Glutamatergic neuron (in vitro differentiated cells): ENCODE results near the gene SIGLEC8. TPM values are rescaled to one million over a fixed set of nuclear protein-coding genes. Genes with fewer than 3 reads are reported as not detected.
A peak's percentile ranks its signal among the peaks of the same experiment; 100 is the strongest.

Source experiments
- DNase-seq: peaks from one replicate; pipeline ENCODE4 v3.0.0; 2022
- H3K27ac Mint-ChIP-seq: one replicate; pipeline ENCODE4 v1.8.0; 2020; ENCODE audit warnings: mild to moderate bottlenecking, mixed read lengths, inconsistent platforms; ENCODE audit not compliant: unreplicated experiment
- H3K27me3 Mint-ChIP-seq: one replicate; pipeline ENCODE4 v1.8.0; 2020; ENCODE audit warnings: mild to moderate bottlenecking, moderate library complexity, mixed read lengths, inconsistent platforms; ENCODE audit not compliant: unreplicated experiment
- H3K36me3 Mint-ChIP-seq: one replicate; pipeline ENCODE4 v1.8.0; 2020; ENCODE audit warnings: mild to moderate bottlenecking, mixed read lengths, inconsistent platforms; ENCODE audit not compliant: unreplicated experiment
- H3K4me1 Mint-ChIP-seq: one replicate; pipeline ENCODE4 v1.8.0; 2020; ENCODE audit warnings: mild to moderate bottlenecking, low read depth, mixed read lengths, inconsistent platforms; ENCODE audit not compliant: unreplicated experiment
- H3K4me3 Mint-ChIP-seq: one replicate; pipeline ENCODE4 v1.8.0; 2020; ENCODE audit warnings: mild to moderate bottlenecking, mixed read lengths, inconsistent platforms; ENCODE audit not compliant: unreplicated experiment
- H3K9me3 Mint-ChIP-seq: one replicate; pipeline ENCODE4 v1.8.0; 2020; ENCODE audit warnings: mild to moderate bottlenecking, moderate library complexity, mixed read lengths, inconsistent platforms; ENCODE audit not compliant: unreplicated experiment
- CTCF ChIP-seq: fragments of 200-600 bp; sonication (generic); IDR thresholded peaks from one replicate; pipeline ENCODE4 v1.5.0; 2021; ENCODE audit not compliant: partially characterized antibody, unreplicated experiment
- total RNA-seq: library from RNA; stranded (reverse); fragmentation: NEBNext Ultra II Directional; extraction: Animal tissue kit (Norgen Biotek cat#: 25700); gene quantifications from one replicate; pipeline ENCODE4 v1.2.1, GENCODE V29; 2021; ENCODE audit not compliant: unreplicated experiment

Gene SIGLEC8
- total RNA-seq, 1 donor from 2014 or later, result not detected

- TF ChIP-seq CTCF, result no peak
- Mint-ChIP-seq H3K36me3 (no peaks in the 10 kb centered on the region), H3K4me3 (no peak overlapping the region), H3K4me1 (no peaks in the 10 kb centered on the region), H3K27ac (no peak overlapping the region), H3K9me3 (peaks cover 3% of the 10 kb centered on the region), H3K27me3 (peaks cover 10% of the 10 kb centered on the region)
- no peak for DNase-seq
Measured at GRCh38 chr19:51476164-51476563, 17.9 kb upstream of the SIGLEC8 start.

GRCh38 chr19:51473009-51473707 lies 14.9 kb upstream of the SIGLEC8 start:
- H3K9me3 Mint-ChIP-seq, result peaks cover 2% of the 10 kb centered on the region
- peak; percentile 94 for TF ChIP-seq CTCF
- no peaks in the 10 kb centered on the region for H3K36me3 Mint-ChIP-seq
- peaks cover 3% of the 10 kb centered on the region for H3K27me3 Mint-ChIP-seq
- peak; percentile 91 for DNase-seq
- H3K4me3 Mint-ChIP-seq, result no peak overlapping the region
- no peaks in the 10 kb centered on the region for H3K4me1 Mint-ChIP-seq
- H3K27ac Mint-ChIP-seq, result no peak overlapping the region

GRCh38 chr19:51472607-51473006 lies 14.4 kb upstream of the SIGLEC8 start:
- peaks cover 3% of the 10 kb centered on the region for H3K27me3 Mint-ChIP-seq
- H3K36me3 Mint-ChIP-seq, result no peaks in the 10 kb centered on the region
- no peak overlapping the region for H3K27ac Mint-ChIP-seq
- H3K9me3 Mint-ChIP-seq, result peaks cover 2% of the 10 kb centered on the region
- DNase-seq, result no peak
- no peaks in the 10 kb centered on the region for H3K4me1 Mint-ChIP-seq
- no peak for TF ChIP-seq CTCF
- H3K4me3 Mint-ChIP-seq, result no peak overlapping the region

GRCh38 chr19:51471527-51471926 lies 13.3 kb upstream of the SIGLEC8 start:
- no peak for TF ChIP-seq CTCF
- no peak for DNase-seq
- Mint-ChIP-seq H3K27ac (no peak overlapping the region), H3K27me3 (peaks cover 3% of the 10 kb centered on the region), H3K36me3 (no peaks in the 10 kb centered on the region), H3K4me1 (no peaks in the 10 kb centered on the region), H3K9me3 (peaks cover 2% of the 10 kb centered on the region), H3K4me3 (no peak overlapping the region)

- no peaks in the 10 kb centered on the region for H3K4me1 Mint-ChIP-seq
- H3K36me3 Mint-ChIP-seq, result no peaks in the 10 kb centered on the region
- DNase-seq, result no peak
- H3K27ac Mint-ChIP-seq, result no peak overlapping the region
- peaks cover 3% of the 10 kb centered on the region for H3K27me3 Mint-ChIP-seq
- no peak for TF ChIP-seq CTCF
- peaks cover 2% of the 10 kb centered on the region for H3K9me3 Mint-ChIP-seq
- no peak overlapping the region for H3K4me3 Mint-ChIP-seq
Measured at GRCh38 chr19:51470966-51471365, 12.7 kb upstream of the SIGLEC8 start.
